Loucy (cell line): Measurements from ENCODE around the gene HPCAL4.

Source experiments
- H2AFZ ChIP-seq: fragments of 200-600 bp; sonication (generic); 2 replicates; pipeline ENCODE4 v1.6.0; 2016; ENCODE audit warnings: antibody characterized with exemption, mild to moderate bottlenecking, low read length, moderate library complexity
- H3F3A ChIP-seq: fragments of 200-600 bp; 2 replicates; pipeline ENCODE4 v1.6.0; 2016; ENCODE audit warnings: antibody characterized with exemption, low read depth, mild to moderate bottlenecking
- H3K27me3 ChIP-seq: fragments of 200-600 bp; sonication (generic); 2 replicates; pipeline ENCODE4 v1.6.1; 2014; ENCODE audit warnings: low read length, mild to moderate bottlenecking; ENCODE audit not compliant: insufficient read depth, poor library complexity, severe bottlenecking
- H3K36me3 ChIP-seq: fragments of 200-600 bp; sonication (generic); 2 replicates; pipeline ENCODE4 v1.6.1; 2016; ENCODE audit warnings: low read length; ENCODE audit not compliant: insufficient read depth
- H3K4me1 ChIP-seq: fragments of 200-600 bp; sonication (generic); 2 replicates; pipeline ENCODE4 v1.5.1; 2014; ENCODE audit warnings: low read length, mild to moderate bottlenecking; ENCODE audit not compliant: insufficient read depth, poor library complexity, severe bottlenecking
- H3K4me2 ChIP-seq: fragments of 200-600 bp; sonication (generic); 2 replicates; pipeline ENCODE4 v1.6.0; 2014; ENCODE audit warnings: antibody characterized with exemption, low read length, low read depth, mild to moderate bottlenecking; ENCODE audit not compliant: poor library complexity, severe bottlenecking
- H3K4me3 ChIP-seq: fragments of 200-600 bp; sonication (generic); 2 replicates; pipeline ENCODE4 v1.5.1; 2014; ENCODE audit warnings: low read length, mild to moderate bottlenecking, mixed read lengths; ENCODE audit not compliant: poor library complexity, severe bottlenecking
- H3K79me2 ChIP-seq: fragments of 200-600 bp; sonication (generic); 2 replicates; pipeline ENCODE4 v1.6.1; 2014; ENCODE audit warnings: low read length; ENCODE audit not compliant: insufficient read depth
- H3K9ac ChIP-seq: fragments of 200-600 bp; sonication (generic); 2 replicates; pipeline ENCODE4 v1.6.0; 2014; ENCODE audit warnings: mild to moderate bottlenecking, low read depth, low read length, moderate library complexity; ENCODE audit not compliant: poor library complexity, severe bottlenecking
- H3K9me2 ChIP-seq: fragments of 200-600 bp; sonication (generic); replicated peaks from 2 replicates; pipeline ENCODE4 v1.6.1; 2016; ENCODE audit warnings: low read depth, low read length, mixed read lengths
- H3K9me3 ChIP-seq: fragments of 200-600 bp; sonication (generic); 2 replicates; pipeline ENCODE4 v1.6.1; 2014; ENCODE audit warnings: mild to moderate bottlenecking, antibody characterized with exemption, low read length, low read depth; ENCODE audit not compliant: insufficient read depth
- H4K20me1 ChIP-seq: fragments of 200-600 bp; sonication (generic); 2 replicates; pipeline ENCODE4 v1.6.0; 2014; ENCODE audit warnings: antibody characterized with exemption, low read length, mild to moderate bottlenecking; ENCODE audit not compliant: insufficient read depth, poor library complexity, severe bottlenecking
- EZH2phosphoT487 ChIP-seq: fragments of 200-600 bp; IDR thresholded peaks from 2 replicates; pipeline ENCODE4 v1.6.1; 2018; ENCODE audit warnings: antibody characterized with exemption, mild to moderate bottlenecking, moderate library complexity, borderline replicate concordance
- TF ChIP-seq, protein P1 (sequence below): fragments of 200-600 bp; sonication (generic); conservative IDR thresholded peaks from 2 replicates; pipeline ENCODE4 v1.5.1; 2014; ENCODE audit warnings: mild to moderate bottlenecking, antibody characterized with exemption, low read length

Gene HPCAL4

DNA sequence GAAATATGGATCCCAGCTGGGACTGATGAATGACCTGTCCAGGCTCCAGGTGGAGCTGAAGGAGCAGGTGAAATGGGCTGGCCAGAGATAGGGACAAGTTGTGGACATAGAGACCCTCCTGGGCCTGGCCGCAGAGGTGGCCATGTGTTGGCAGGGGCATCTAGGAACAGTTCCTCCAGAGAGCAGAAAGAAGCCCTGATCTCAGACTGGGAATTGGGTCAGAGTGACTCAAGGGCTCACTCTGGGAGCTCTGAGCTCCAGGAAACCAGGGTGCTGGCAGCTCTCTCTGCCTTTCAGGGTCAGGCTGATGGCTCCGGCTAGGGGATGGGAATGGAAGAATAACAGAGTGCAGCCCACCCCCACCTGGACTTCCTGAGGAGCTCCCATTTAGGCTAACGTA is 22.3 kb downstream of the HPCAL4 start:
- no peaks in the 10 kb centered on the region for H3K27me3 ChIP-seq

DNA sequence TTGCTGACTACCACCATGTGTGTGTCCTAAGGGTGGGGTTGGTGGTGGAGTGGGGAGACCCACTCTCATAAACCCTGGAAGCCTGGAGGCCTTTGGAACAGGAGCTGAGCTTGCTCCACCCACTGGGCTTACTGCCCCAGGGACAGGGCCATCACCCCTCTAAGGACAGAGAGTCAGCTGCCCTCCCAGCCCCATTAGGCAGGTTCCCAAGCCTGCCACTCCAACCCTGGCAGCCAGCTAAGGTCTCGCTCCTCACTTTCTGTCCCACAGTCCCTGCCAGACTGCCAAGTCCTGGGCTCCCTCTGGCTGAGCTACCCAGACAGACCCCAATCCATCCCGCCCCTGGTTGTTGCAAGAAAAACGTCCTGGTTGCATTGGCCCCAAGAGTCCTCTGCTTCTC is 23.1 kb downstream of the HPCAL4 start:
- no peaks in the 10 kb centered on the region for H3K9me2 ChIP-seq
- no peak for TF ChIP-seq EZH2phosphoT487
- TF ChIP-seq, protein P1, sequence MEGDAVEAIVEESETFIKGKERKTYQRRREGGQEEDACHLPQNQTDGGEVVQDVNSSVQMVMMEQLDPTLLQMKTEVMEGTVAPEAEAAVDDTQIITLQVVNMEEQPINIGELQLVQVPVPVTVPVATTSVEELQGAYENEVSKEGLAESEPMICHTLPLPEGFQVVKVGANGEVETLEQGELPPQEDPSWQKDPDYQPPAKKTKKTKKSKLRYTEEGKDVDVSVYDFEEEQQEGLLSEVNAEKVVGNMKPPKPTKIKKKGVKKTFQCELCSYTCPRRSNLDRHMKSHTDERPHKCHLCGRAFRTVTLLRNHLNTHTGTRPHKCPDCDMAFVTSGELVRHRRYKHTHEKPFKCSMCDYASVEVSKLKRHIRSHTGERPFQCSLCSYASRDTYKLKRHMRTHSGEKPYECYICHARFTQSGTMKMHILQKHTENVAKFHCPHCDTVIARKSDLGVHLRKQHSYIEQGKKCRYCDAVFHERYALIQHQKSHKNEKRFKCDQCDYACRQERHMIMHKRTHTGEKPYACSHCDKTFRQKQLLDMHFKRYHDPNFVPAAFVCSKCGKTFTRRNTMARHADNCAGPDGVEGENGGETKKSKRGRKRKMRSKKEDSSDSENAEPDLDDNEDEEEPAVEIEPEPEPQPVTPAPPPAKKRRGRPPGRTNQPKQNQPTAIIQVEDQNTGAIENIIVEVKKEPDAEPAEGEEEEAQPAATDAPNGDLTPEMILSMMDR, result no peak
- no peaks in the 10 kb centered on the region for H3K4me1 ChIP-seq
- no peaks in the 10 kb centered on the region for H3K9me3 ChIP-seq
- H3K4me3 ChIP-seq, result no peak overlapping the region
- no peak overlapping the region for H2AFZ ChIP-seq
- no peak overlapping the region for H3K9ac ChIP-seq
- no peaks in the 10 kb centered on the region for H3K36me3 ChIP-seq
- H3K79me2 ChIP-seq, result no peaks in the 10 kb centered on the region
- H3K4me2 ChIP-seq, result no peak overlapping the region
- H4K20me1 ChIP-seq, result no peaks in the 10 kb centered on the region
- H3F3A ChIP-seq, result no peaks in the 10 kb centered on the region
- H3K27me3 ChIP-seq, result no peaks in the 10 kb centered on the region

More for the DNA sequence above, 22.3 kb downstream of the HPCAL4 start:
- Histone ChIP-seq H3K9ac (no peak overlapping the region), H4K20me1 (no peaks in the 10 kb centered on the region), H3K9me3 (no peaks in the 10 kb centered on the region), H3K79me2 (no peaks in the 10 kb centered on the region), H2AFZ (no peak overlapping the region), H3K4me2 (no peak overlapping the region), H3K36me3 (no peaks in the 10 kb centered on the region), H3F3A (no peaks in the 10 kb centered on the region), H3K4me3 (no peak overlapping the region), H3K4me1 (no peaks in the 10 kb centered on the region), H3K9me2 (no peaks in the 10 kb centered on the region)
- TF ChIP-seq, protein P1, result no peak
- TF ChIP-seq EZH2phosphoT487, result no peak

DNA sequence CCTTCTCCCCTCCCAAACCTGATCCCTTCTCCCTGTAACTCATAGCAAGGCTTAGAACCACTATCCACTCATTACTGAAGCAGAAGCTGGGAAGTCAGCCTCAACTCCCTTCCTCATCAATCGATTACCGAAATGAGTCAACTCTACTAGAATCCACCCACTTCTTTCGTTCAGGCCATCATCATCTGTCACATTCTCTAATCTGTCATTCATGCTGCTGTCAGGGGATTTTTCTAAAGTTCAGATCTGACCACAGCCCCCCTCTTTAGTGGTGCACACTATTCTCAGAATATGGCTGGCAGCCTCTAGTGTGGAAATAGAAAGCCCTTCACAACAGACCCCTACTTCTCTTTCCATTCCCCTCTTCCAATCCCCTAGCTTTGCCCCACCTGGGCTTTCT is 24.5 kb downstream of the HPCAL4 start:
- H3K9me3 ChIP-seq, result no peaks in the 10 kb centered on the region
- H3K4me1 ChIP-seq, result no peaks in the 10 kb centered on the region
- H2AFZ ChIP-seq, result no peak overlapping the region
- H3K4me3 ChIP-seq, result no peak overlapping the region
- H3K4me2 ChIP-seq, result no peak overlapping the region
- TF ChIP-seq EZH2phosphoT487, result no peak
- TF ChIP-seq, protein P1, result no peak
- H3K27me3 ChIP-seq, result no peaks in the 10 kb centered on the region
- H3K9me2 ChIP-seq, result no peaks in the 10 kb centered on the region
- H3F3A ChIP-seq, result no peaks in the 10 kb centered on the region
- no peaks in the 10 kb centered on the region for H4K20me1 ChIP-seq
- H3K9ac ChIP-seq, result no peak overlapping the region
- no peaks in the 10 kb centered on the region for H3K36me3 ChIP-seq
- H3K79me2 ChIP-seq, result no peaks in the 10 kb centered on the region
